NAMALWA (cell line): ENCODE results near the gene USP2.
A peak's percentile ranks its signal among the peaks of the same experiment; 100 is the strongest.

Source experiments
- DNase-seq: peaks from one replicate; pipeline ENCODE4 v3.0.0-alpha.2; 2015; ENCODE audit warnings: low spot score

Gene USP2

DNA sequence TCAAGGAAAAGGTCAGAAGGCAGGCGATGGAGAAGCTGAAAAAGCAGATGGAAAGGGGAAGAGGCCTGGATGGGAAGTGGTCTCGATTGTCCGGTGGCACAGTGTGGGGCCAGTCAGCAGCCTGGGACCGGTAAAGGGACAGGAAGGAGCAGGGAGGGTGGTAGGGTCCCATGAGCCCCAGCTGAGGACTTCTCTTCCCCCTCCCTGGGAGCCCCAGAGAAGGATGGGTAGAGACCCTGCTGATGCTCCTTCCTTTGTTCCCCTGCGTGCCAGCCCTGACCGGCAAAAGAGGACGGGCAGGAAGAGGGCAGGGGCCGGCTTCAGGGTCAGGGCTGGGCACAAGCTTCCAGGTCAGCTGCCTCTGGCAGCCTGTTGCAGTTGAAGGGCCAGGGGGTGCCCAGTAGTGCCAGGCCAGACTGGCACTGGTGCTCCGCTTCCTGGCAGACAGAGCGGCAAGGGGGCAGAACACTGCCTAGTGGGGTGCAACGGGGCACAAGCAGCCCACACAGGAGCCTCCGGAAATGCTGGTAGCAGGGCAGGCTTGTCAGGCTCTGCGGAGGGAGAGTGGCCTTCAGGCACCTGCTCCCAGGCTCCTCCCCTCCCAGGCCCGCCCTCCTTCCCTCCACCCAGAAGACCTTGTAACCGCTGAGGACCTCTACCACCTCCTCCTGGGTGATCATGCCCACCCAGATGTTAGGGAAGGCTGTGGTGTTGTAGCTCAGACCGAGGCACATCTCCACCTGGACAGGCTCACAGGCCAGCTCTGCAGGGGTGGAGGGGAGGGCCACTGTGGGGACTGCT is 40.1 kb downstream of the USP2 start:
- DNase-seq, result no peak

DNA sequence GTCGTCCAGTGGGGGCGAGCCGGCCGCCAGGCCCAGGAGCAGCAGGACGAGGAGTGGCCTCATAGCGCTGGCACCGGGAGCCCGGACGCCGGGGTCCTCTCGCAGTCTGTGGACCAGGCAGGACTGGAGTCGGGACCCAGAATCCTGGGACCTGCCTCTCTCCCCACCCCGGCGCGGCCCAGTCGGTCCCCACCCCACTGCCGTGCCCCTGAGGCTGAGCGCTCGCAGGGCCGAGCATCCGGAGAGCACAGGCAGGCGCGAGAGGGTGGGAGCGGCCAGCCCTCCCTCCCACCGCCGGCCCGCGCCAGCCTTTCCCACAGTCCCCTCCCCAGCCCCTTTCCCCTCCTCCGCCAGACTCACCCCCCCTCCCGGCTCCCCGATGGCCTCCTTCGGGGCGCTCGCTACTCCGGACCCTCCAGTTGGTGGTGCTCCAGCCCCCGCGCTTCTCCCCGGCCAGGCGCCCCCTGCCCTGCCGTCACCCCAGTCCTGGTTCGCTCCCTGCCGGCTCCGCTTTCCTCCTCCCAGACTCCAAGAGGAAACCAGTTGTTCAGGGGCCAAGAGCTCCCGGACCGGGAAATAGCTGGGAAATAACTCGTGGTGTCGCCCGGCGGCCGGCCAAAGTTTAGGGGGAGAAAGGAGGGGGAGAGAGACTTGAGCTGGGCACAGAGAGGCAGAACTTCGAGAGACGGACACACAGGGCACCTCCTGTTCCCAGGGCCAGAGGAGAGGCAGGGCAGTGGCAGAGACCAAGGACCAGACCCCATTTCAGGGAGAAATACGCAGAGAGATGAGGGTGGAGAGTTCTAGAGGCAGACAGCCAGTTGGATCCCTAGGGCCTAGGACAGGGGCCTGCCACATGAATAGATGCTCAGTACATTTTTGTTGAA is 40.9 kb downstream of the USP2 start, which contains the start of gene C1QTNF5:
C1QTNF5 (minus strand) TSS at position 549 of the 887 bp plus-strand sequence; CDS start at position 63, 486 bp downstream.
- no peak for DNase-seq

DNA sequence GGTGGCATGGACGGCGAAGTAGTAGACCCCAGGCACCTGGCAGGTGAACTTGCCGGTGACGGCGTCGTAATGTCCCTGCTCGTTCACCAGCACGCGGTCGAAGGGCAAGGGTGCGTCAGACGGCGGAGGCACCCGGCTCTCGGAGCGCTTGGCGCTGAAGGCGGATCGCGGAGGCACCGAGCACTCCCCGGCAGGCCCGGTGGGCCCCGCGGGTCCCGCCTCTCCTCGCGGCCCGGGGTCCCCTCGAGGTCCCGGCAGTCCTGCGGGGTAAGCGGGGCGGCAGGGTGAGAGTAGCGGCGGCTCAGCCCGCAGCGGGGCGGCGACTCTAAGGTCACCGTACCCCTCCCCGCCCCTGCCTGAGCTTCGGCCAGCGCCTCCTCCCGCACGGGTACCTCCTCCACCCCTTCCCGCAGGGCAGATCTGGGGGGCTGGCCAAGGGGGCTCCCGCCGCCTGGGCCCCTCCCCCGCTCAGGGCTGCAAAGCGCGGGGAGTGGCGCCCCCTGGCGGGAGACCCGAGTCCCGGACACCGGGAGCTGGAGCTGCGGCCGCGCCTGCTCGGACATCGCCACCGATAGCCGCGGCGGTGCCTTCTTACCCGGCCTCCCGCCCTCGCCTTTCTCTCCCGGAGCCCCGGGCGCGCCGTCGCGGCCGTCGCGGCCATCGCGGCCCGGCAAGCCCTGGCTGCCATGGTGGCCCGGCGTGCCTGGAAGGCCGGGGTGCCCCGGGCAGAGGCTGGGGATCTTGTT is 41.7 kb downstream of the USP2 start:
- DNase-seq, result no peak

DNA sequence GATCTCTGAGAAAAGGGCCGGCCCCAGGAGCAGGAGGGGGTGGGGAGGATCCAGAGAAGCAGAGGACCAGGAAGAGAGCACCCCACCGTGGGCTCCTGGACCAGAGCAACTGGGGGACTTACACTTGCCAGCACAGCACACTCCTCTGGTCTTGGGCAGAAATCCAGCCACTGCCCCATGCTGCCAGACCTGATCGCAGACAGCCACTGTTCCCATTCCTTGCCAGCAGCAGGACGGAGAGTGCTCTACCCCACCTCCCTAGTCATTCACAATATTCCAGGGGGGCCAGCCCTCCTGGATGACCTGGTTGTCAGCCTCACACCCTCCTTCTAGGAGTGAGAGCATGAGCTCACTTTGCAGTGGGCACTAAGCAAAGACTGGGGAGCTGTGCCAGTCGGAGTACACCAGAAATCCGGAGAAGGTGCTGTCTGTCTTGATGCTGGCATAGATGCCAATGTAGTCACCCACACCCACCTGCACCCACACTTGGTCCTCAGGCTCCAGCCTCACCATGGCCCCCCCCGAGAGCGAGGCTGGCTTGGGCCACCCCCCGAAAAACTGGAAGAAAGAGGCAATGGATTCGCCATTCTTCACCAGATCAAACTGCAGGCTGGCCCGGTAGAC is 42.4 kb downstream of the USP2 start:
- DNase-seq, result no peak

DNA sequence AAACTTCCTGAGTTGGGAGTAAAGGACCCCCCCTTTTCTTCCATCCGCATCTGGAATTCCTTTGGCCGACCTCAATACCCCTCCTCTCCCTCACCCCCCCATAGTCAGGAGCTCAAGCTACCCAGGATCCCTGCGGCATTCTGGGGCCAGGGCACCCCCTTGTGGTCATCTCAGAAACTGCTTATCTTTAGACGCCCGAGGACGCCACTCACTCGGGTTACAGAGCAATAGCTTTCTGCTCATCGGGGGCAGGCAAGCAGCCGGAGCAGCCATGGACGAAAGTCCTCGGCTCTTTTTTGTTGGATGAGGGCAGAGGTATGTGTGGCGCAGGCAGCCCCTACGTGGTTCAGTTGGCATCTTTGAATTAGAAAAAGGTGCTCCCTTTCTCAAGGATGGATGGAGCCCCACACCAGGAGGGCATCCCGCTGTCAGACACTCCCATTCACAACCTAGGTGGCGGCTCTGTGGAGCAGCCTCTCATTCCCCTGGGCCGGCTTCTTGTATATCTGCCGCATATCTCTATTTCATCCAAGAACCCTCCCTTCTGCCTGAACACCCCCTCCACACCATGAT is 43.1 kb downstream of the USP2 start:
- DNase-seq, result peak; percentile 83

DNA sequence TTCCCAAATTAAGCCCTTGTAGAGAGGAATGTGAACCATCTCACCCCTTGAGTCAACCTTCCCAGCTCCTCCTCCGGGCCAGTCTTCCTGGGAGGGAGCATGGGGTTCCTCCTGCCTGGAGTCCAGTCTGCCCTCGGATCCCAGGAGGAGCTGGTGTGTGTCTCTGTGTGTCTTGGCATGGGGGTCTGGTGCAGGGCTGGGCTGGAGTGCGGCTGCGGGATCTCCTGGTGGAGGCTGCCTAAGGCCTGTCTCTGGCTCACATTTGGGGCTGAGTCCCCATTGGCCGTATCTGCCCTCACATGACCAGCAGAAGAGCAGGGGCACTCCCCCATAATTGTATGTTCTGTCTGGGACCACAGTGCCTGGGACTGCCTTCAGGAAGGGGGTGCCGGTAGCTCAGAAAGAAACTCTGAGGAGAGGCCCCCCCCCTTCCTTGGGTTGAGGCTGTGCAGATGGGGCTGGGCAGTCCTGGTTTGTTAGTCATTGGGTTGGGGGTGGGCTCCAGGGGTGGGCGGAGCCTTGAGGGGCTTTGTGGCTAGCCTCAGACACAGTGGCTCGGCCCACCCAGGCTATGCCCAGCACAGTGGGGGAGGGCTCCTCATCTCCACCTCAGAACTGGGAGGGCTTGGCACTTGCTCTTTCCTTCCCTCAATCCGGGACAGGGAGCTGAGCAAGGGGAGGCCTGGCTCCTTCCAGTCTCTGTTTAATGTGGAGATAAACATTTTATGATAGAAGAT is 43.7 kb downstream of the USP2 start:
- DNase-seq, result peak; percentile 40

DNA sequence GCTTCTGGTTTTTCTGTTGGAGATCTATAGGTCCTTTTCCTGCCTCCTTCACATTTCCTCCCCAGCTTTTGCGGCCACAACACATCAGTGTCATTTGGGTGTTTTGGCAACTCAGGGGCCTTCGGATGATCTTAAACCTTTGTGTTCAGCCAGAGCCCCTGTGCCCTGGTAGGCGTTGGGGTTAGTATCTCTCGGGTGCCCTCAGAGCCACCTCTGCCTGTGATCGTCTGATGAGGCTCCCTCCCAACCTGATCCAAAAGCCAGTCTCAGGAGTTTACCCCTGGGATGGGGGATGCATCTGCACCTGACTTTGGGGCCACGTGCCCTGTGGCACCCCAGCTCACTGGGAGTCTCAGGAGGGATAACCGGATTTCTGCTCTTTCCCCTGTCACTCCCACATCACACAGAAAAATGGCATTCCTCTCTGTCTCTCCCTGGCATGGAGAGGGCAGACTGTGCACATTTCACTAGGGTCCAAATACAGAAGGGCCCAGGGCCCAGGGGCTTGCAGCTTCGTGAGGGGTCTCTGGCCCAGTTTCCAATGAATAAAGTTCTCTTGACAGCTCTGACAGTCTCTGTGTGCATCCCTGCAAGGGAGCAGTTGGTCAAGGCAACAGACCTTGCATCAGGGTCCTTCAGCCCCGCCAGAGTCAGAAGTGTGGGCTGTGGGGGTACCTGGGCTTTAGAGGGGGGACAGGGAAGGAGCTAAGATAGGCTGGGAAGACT is 44.6 kb downstream of the USP2 start:
- DNase-seq, result no peak

DNA sequence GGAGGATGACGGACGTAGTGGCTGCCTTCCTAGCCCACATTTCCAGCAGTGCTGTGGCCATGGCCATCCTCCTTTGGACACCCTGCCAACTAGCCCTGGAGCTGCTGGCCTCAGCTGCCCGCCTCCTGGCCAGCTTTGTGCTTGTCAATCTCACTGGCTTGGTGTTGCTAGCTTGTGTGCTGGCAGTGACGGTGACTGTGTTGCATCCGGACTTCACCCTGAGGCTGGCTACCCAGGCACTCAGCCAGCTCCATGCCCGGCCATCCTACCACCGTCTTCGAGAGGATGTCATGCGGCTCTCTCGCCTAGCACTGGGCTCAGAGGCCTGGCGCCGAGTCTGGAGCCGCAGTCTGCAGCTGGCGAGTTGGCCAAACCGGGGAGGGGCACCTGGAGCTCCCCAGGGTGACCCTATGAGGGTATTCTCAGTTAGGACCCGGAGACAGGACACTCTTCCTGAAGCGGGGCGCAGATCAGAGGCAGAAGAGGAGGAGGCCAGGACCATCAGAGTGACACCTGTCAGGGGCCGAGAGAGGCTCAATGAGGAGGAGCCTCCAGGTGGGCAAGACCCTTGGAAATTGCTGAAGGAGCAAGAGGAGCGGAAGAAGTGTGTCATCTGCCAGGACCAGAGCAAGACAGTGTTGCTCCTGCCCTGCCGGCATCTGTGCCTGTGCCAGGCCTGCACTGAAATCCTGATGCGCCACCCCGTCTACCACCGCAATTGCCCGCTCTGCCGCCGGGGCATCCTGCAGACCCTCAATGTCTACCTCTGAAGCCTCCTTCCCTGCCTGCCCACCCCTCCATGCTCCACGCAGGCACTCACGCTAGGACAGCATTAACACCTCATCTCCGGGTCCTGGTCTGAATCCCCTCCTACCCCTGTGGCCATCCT is 45.6 kb downstream of the USP2 start:
- no peak for DNase-seq

DNA sequence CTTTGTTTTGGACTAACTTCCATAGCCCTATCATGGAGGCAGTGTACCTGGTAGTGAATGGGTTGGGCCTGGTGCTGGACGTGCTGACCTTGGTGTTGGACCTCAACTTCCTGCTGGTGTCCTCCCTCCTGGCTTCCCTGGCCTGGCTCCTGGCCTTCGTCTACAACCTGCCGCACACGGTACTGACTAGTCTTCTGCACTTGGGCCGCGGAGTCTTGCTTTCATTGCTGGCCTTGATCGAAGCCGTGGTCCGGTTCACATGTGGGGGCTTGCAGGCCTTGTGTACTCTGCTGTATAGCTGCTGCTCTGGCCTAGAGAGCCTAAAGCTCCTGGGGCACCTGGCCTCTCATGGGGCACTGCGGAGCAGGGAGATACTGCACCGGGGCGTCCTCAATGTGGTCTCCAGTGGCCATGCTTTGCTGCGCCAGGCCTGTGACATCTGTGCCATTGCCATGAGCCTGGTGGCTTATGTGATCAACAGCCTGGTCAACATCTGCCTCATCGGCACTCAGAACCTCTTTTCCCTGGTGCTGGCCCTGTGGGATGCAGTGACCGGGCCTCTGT is 46.3 kb downstream of the USP2 start:
- DNase-seq, result no peak

DNA sequence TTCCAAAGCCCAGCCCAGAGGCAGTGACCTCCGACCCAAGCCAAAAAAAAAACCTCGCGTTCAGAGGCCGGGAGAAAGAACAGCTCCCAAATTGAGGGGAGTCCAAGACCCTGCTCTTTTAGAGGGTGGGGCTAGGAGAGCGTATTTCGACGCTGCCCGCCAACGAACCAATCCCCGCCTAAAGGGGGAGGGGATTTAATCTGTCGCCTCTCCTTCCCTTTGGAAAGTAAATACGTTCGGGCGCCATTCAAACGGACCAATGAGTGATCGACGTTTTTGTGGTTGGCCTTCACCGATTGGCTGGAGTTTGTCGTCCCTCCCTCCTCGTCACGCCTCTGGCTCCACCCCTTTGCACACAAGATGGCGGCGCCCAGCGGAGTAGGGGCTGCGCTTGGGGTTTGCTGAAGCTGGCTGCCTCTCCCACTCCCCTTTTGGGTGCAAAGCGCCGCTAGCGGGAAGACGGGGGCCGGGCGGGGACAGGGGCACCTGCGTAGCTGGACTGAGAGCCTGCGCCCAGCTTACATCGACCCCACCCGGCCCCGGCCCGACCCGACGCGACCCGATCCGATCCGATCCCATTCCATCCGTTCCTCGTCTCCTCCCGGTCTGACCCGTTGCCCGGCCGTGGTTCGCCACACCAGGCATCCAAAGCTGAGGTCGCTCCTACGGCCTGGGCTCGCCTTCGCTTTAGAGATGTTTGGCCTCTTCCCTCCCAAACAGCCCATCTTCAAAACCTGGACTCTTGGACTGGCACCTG is 47.1 kb downstream of the USP2 start, which contains the start of gene RNF26:
RNF26 (plus strand) TSS at position 354 of the 757 bp plus-strand sequence. CDS start 596 bp downstream, outside the sequence.
- DNase-seq, result peak; percentile 99

DNA sequence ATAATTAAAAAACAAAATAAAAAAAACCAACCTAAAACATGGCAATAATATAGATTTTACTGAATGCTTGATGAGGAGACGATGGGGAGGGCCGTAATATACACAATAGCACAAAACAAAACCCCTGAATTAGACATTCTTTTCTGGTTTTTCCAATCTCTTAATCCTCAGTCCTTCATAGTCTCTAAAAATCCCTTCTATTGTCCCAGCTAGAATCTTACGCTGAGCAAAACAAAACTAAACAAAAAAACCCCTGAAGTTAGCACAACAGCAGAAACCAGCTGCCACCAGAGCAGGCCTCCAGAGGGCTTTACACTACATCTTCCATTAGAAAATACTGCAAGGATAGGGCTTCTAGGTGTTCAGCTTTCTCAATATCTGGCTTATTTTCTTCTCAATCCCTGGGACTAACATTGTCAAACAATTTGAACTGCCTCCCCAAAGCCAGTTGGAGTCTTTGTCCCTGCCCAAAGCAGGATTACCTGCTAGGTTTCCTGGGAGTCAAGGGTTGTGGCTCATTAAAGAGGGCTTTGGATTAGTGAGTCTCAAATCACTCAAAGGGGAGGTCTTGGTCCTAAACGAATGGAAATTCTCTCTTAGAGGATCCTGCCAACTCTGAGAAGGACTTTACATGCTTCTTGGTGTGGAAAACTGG is 49.3 kb downstream of the USP2 start:
- no peak for DNase-seq

DNA sequence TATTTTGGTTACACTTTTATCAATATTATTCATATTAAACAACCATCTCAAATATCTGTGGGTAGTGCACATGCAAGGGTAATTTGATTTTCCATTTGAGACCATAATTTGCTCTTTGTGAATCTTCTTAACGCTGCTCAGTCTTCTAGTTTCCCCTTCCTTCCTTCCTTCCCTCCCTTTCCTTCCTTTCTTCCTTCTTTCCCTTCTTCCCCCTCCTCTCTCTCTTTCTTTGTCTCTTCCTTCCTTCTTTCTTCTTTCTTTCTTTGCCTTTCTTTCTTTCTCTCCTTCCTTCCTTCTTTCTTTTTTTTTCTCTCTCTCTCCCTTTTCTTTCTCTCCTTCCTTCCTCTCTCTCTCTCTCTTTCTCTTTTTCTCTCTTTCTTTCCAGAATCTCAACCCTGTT is 51.3 kb downstream of the USP2 start:
- no peak for DNase-seq

DNA sequence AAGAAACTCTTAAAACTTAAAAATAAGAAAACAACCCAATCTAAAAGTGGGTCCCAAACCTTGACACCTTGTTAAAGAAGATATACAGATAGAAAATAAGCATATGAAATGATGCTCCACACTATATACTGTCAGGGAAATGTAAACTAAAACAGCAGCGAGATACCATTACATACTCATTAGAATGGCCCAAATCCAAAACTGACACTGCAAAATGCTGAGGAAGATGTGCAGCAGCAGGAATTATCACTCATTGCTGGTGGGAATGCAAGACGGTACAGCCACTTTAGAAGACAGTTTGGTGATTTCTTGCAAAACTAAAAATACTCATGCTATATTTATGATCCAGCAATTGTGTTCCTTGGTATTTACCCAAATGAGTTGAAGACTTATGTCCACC is 52.2 kb downstream of the USP2 start:
- DNase-seq, result no peak

DNA sequence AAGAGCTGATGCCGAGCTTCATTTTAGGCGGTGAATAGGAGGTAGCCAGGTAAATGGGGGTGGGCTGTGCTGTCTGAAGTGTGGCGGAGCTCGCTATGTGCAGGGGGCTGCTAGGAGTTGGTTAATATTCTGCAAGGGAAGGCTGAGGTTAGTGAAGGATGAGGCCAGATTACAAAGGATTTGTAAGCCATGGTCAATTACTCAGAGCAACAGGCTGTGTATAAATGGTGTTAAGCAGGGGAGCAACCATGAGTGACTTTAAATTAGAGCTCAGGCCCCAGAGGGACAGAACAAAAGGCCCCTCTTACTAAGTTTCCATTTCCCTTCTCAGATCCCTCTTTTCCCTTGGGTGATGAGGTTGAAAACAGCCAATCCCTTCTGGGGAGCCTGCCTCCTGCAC is 57.3 kb downstream of the USP2 start:
- DNase-seq, result no peak

DNA sequence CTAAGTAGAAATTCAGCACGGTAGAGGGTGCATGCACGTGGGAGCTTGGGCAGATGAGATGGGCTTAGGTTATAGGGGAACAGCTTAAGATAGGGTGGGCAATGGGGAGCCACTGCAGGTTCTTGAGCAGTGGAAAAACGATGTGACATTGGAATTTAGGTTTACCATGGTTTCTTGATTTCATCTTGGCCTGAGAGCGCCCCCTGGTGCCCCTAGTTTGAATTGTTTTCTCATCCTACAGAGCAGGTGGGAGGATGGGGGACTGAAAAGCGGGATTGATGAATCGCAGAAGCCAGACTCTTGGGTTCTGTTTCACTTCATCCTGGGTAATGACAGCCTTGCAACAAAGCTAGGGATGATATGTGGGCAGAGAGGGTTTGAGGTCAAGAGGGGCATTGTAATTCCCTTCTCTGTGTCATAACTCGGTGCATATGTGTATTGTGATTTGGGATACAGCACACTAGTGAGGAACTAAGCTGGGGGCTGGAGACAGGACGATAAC is 57.9 kb downstream of the USP2 start:
- peak; percentile 80 for DNase-seq

DNA sequence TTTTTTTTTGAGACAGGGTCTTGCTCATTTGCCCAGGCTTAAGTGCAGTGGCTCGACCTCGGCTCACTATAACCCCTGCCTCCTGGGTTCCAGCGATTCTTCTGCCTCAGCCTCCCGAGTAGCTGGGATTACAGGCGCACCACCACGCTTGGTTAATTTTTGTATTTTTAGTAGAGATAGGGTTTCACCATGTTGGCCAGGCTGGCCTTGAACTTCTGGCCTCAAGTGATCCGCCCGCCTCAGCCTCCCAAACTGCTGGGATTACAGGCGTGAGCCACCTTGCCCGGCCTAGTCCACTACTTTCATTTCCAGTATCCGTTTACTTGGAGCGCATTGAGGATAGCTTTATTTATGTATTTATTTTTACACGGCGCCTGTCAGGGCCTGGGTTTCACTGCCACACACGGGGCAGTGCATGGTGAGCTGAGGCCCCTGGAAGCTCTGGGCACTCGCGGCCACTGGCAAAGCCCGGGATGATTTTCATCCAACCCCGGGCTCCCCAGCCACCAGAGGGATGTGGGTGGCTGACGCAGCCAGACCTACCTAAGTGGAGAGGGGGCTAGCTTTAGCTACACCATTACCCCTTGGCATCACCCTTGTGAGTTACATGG is 58.5 kb downstream of the USP2 start:
- DNase-seq, result no peak

DNA sequence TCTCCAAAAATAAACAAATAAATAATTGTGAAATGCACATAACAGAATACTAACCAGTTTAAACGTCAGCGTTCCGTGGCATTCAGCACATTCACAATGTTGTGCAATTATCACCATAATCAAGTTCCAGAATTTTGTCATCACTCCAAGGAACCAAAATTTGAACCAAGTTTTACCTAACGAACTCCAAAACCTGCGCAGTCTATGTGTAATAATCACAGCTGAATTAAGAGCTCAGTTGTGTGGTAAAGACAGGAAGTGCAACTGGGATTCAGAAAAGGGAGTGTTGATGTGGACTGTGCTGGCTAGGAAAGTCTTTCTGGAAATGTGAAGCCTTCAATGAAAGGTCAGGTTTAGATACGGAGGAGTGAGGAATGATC is 59.1 kb downstream of the USP2 start:
- DNase-seq, result no peak
